Fibroblast of skin of back (primary cell): Measurements from ENCODE around the gene EN2.

ENCODE experiments used
- DNase-seq: peaks from one replicate; pipeline ENCODE4 v3.0.0-alpha.2; 2013

The EN2 gene

DNA sequence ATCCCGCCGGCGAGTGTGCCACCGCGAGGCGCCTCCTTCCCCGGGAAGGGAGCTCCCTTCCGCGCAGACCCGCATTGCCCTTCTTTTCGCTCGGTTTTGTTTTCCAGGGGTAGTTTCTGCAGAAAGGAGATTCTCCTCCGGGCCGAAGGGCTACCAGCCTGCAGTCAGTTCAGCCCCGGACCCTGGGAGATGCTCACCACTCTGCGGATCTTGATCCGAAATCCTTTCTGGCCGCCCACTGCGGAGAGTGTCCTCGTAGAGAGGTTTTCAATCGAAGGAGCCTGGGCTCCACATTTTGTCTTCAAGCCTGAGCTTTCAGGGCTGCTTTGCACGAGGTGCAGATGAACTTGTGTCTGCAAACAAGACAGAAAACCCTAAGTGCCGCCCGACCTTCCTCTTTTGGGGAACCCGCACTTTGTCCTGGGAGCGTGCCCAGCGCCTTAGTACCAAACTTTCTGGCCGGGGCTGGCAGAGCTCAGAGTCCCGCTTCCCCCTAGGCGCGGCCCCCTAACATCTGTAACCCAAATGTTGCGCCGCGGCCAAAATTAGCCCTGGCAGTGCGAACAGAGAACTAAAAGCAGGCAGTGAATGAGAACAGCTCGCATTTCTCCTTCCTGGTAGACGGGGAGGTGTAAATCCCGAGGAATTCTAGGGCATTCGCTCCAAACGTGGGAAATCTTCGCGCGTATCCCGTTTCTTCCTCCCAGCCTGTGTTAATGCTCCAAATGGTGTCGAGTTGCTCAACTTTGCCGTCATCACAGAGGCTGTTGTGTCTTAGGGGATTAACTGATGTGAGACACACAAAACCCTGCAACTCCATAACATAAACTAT lies 6.7 kb upstream of the EN2 start:
- DNase-seq: no peak

GRCh38 chr7:155451840-155452239 lies 6.1 kb upstream of the EN2 start:
- no peak for DNase-seq

DNA sequence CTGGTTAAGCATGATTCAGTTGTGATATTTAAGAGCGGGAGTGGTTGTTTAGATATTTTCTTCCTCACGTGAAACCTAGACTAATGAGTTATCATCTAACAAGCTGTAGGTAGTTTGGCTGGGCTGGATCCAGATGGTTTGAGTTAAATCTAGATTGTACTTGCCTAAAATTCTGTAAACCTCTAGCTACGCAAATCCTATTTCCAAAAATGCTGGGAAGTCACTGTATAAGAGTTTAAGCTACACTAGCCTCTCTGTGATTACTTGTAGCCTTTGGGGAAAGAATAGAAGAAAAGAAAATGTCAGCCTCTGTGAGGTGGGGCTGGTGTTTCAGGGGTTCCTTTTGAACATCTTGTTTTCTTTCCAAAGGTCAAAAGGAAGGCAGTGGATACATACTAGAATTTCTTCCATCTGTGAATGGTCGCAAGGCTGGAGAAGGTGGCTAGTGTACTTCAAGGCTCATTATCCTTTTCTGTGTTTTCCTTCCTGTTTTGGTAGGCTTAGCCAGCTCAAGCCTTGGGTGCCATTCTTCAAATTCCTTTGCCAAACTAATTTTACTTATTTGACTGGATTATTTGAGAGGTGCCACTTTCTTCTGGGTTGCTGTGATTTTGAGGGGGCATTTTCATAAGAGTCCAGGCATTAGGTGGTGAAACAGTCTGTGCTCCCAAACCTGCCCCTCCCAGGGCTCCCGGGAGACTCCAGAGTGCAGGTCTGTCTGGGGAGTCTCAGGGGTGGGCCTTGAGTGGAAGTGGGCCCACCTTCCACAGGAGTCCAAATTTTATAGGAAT lies 5.2 kb upstream of the EN2 start:
- DNase-seq: no peak

- DNase-seq: no peak
Observed at GRCh38 chr7:155453296-155454182, 4.4 kb upstream of the EN2 start.

GRCh38 chr7:155454183-155455112 lies 3.5 kb upstream of the EN2 start:
- DNase-seq: no peak

GRCh38 chr7:155455132-155455693 lies 2.7 kb upstream of the EN2 start:
- DNase-seq: no peak

GRCh38 chr7:155455776-155456737 lies 1.9 kb upstream of the EN2 start:
- DNase-seq: no peak

GRCh38 chr7:155456738-155457543 lies 988 bp upstream of the EN2 start:
- DNase-seq: peak; percentile 64

- no peak for DNase-seq
Observed at GRCh38 chr7:155457544-155458110, 302 bp upstream of the EN2 start.

- DNase-seq: no peak
Observed at GRCh38 chr7:155458878-155459699, 1.2 kb downstream of the EN2 start.

DNA sequence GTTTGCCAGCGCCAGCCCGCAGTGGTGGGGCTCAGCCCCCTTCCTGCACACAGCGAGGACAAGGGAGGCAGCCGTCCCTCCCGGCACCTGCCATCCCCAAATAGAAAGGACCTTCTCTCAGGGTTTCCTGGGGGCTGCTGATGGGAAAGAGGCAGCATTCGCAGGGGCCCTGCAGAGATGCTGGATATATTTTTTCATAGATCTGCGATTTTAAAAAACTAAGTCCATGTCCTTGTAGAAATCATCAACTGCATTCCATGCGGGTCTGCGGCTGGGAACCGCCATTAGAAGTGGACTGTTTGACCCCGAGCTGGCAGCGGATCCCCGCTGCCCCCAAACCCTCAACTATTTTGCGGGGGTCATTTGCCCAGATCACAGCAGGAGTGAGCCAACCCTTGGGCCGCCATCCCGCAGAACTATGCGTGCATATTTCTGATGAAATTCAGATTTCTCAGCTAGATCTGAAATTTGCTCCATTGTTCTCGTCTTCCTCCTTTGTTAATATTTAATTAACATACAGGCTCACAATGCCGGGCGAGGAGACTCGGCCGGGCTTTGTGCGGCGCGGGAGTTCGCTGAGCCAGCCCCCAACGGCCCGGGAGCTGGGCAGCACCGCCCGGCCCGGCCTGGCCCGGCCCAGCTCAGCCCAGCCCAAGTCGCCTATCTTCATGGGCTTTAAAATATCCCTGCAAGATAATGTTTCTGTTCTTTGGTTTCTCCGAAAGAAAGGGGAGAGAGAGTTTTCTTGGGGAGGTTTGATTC lies 2.0 kb downstream of the EN2 start:
- no peak for DNase-seq

- DNase-seq: no peak
Observed at GRCh38 chr7:155460926-155461613, 3.1 kb downstream of the EN2 start.

GRCh38 chr7:155461631-155462030 lies 3.7 kb downstream of the EN2 start:
- DNase-seq: no peak

- DNase-seq: no peak
Observed at GRCh38 chr7:155462163-155462735, 4.3 kb downstream of the EN2 start.

DNA sequence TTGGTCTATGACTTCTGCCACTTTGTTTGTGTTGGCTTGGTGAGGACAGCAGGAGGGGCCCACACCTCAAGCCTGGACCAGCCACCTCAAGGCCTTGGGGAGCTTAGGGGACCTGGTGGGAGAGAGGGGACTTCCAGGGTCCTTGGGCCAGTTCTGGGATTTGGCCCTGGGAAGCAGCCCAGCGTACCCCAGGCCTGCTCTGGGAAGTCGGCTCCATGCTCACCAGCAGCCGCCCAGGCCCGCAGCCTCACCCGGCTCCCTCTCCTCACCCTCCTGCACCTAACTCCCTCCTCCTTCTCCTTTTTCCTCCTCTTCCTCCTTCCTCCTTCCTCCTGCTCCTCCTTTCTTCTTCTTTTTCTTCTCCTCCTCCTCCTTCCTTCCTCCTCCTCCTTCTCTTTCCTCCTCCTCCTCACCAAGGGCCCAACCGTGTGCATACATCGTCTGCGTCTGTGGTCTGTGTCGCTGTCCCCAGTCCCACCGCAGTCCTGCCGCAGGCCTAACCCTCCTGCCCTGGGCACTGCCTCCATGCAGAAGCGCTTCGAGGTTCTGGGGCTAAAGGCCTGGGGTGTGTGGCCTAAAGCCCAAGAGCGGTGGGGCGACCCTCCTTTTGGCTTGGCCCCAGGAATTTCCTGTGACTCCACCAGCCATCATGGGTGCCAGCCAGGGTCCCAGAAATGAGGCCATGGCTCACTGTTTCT lies 5.3 kb downstream of the EN2 start:
- DNase-seq: no peak

GRCh38 chr7:155464183-155464582 lies 6.3 kb downstream of the EN2 start:
- DNase-seq: no peak
